MM.1S (cell line): ENCODE measurements around the gene CNRIP1.

Experiments
- DNase-seq: peaks from one replicate; pipeline ENCODE4 v3.0.0-alpha.2; 2015
- H2AFZ ChIP-seq: fragments of 300-600 bp; sonication (generic); 2 replicates; pipeline ENCODE4 v1.6.0; 2016; ENCODE audit warnings: antibody characterized with exemption, low read length
- H3F3A ChIP-seq: fragments of 300-600 bp; sonication (generic); 2 replicates; pipeline ENCODE4 v1.6.1; 2016; ENCODE audit warnings: mild to moderate bottlenecking, antibody characterized with exemption, low read length, moderate library complexity, mixed read lengths; ENCODE audit not compliant: insufficient read depth
- H3K27ac ChIP-seq: fragments of 300-600 bp; sonication (generic); 2 replicates; pipeline ENCODE4 v1.5.1; 2016; ENCODE audit warnings: mild to moderate bottlenecking, low read length
- H3K27me3 ChIP-seq: fragments of 300-600 bp; sonication (generic); replicated peaks from 2 replicates; pipeline ENCODE4 v1.6.0; 2016; ENCODE audit warnings: low read length; ENCODE audit not compliant: insufficient read depth
- H3K36me3 ChIP-seq: fragments of 300-600 bp; sonication (generic); replicated peaks from 2 replicates; pipeline ENCODE4 v1.6.1; 2016; ENCODE audit warnings: mild to moderate bottlenecking, low read length, mixed read lengths; ENCODE audit not compliant: insufficient read depth
- H3K4me1 ChIP-seq: fragments of 300-600 bp; sonication (generic); 2 replicates; pipeline ENCODE4 v1.6.1; 2016; ENCODE audit warnings: low read length, mixed read lengths
- H3K4me2 ChIP-seq: fragments of 300-600 bp; sonication (generic); 2 replicates; pipeline ENCODE4 v1.6.0; 2016; ENCODE audit warnings: low read depth, low read length
- H3K4me3 ChIP-seq: fragments of 300-600 bp; sonication (generic); 2 replicates; pipeline ENCODE4 v1.5.1; 2016; ENCODE audit warnings: low read length, mixed read lengths
- H3K79me2 ChIP-seq: fragments of 300-600 bp; sonication (generic); 2 replicates; pipeline ENCODE4 v1.6.1; 2016; ENCODE audit warnings: mixed run types, low read length, mixed read lengths
- H3K9ac ChIP-seq: fragments of 300-600 bp; sonication (generic); 2 replicates; pipeline ENCODE4 v1.6.1; 2016; ENCODE audit warnings: low read length, mixed read lengths
- H3K9me2 ChIP-seq: fragments of 300-600 bp; sonication (generic); replicated peaks from 2 replicates; pipeline ENCODE4 v1.6.1; 2016; ENCODE audit warnings: mild to moderate bottlenecking, low read length, mixed read lengths; ENCODE audit not compliant: insufficient read depth
- H3K9me3 ChIP-seq: fragments of 300-600 bp; sonication (generic); replicated peaks from 2 replicates; pipeline ENCODE4 v1.6.1; 2016; ENCODE audit warnings: mild to moderate bottlenecking, low read length, mixed read lengths; ENCODE audit not compliant: insufficient read depth
- H4K20me1 ChIP-seq: fragments of 300-600 bp; sonication (generic); 2 replicates; pipeline ENCODE4 v1.6.1; 2016; ENCODE audit warnings: mild to moderate bottlenecking, low read length, moderate library complexity, mixed read lengths; ENCODE audit not compliant: insufficient read depth
- EZH2 ChIP-seq: fragments of 300-600 bp; sonication (generic); optimal IDR thresholded peaks from 2 replicates; pipeline ENCODE3; 2017; ENCODE audit warnings: low read depth, mild to moderate bottlenecking, antibody characterized with exemption, low read length, mixed read lengths
- EZH2phosphoT487 ChIP-seq: fragments of 300-600 bp; sonication (generic); IDR thresholded peaks from 2 replicates; pipeline ENCODE4 v1.6.1; 2018; ENCODE audit warnings: antibody characterized with exemption, low read length
- TF ChIP-seq, protein P1 (sequence below): fragments of 300-600 bp; sonication (generic); IDR thresholded peaks from 2 replicates; pipeline ENCODE4 v1.5.1; 2016; ENCODE audit warnings: antibody characterized with exemption, low read length, mixed read lengths

The CNRIP1 gene

GRCh38 chr2:68342470-68342869 lies 22.7 kb upstream of the CNRIP1 start:
- no peaks in the 10 kb centered on the region for H3K27me3 ChIP-seq
- no peak overlapping the region for H2AFZ ChIP-seq
- H3K9me3 ChIP-seq: no peaks in the 10 kb centered on the region
- H3K27ac ChIP-seq: no peak overlapping the region
- H3K79me2 ChIP-seq: no peaks in the 10 kb centered on the region
- H3K4me1 ChIP-seq: no peaks in the 10 kb centered on the region
- H3K4me2 ChIP-seq: no peak overlapping the region
- TF ChIP-seq EZH2 (no peak), EZH2phosphoT487 (no peak)
- TF ChIP-seq, protein P1, sequence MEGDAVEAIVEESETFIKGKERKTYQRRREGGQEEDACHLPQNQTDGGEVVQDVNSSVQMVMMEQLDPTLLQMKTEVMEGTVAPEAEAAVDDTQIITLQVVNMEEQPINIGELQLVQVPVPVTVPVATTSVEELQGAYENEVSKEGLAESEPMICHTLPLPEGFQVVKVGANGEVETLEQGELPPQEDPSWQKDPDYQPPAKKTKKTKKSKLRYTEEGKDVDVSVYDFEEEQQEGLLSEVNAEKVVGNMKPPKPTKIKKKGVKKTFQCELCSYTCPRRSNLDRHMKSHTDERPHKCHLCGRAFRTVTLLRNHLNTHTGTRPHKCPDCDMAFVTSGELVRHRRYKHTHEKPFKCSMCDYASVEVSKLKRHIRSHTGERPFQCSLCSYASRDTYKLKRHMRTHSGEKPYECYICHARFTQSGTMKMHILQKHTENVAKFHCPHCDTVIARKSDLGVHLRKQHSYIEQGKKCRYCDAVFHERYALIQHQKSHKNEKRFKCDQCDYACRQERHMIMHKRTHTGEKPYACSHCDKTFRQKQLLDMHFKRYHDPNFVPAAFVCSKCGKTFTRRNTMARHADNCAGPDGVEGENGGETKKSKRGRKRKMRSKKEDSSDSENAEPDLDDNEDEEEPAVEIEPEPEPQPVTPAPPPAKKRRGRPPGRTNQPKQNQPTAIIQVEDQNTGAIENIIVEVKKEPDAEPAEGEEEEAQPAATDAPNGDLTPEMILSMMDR: no peak
- H4K20me1 ChIP-seq: no peaks in the 10 kb centered on the region
- no peak for DNase-seq
- H3F3A ChIP-seq: no peaks in the 10 kb centered on the region
- no peak overlapping the region for H3K9ac ChIP-seq
- H3K36me3 ChIP-seq: no peaks in the 10 kb centered on the region
- H3K9me2 ChIP-seq: no peaks in the 10 kb centered on the region
- no peak overlapping the region for H3K4me3 ChIP-seq

DNA sequence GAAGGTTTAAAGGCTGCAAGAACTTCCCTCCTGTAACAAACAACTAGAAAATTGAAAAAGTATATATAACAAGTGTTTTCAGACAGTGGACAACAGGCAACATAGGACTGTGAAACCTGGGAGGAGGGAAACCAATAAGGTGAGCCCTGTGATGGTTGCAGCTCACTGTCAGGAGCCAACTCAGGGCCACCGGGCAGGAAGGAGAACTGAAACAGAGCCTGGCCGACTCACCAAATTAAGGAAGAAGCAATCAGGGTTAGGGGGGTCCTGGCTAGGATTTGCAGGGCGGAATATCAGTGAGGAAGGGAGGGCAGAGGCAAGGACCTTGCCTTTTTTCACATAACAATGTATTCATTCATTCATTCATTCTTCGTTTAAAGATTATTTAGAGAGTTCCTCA lies 21.8 kb upstream of the CNRIP1 start:
- H3K9me2 ChIP-seq: no peaks in the 10 kb centered on the region
- TF ChIP-seq, protein P1: no peak
- TF ChIP-seq EZH2: no peak
- TF ChIP-seq EZH2phosphoT487: no peak
- H3K9ac ChIP-seq: no peak overlapping the region
- H3K4me2 ChIP-seq: no peak overlapping the region
- H3K36me3 ChIP-seq: no peaks in the 10 kb centered on the region
- no peaks in the 10 kb centered on the region for H3F3A ChIP-seq
- H4K20me1 ChIP-seq: no peaks in the 10 kb centered on the region
- H3K27me3 ChIP-seq: no peaks in the 10 kb centered on the region
- H3K4me1 ChIP-seq: no peaks in the 10 kb centered on the region
- no peaks in the 10 kb centered on the region for H3K9me3 ChIP-seq
- H3K4me3 ChIP-seq: no peak overlapping the region
- no peaks in the 10 kb centered on the region for H3K79me2 ChIP-seq
- no peak overlapping the region for H2AFZ ChIP-seq
- H3K27ac ChIP-seq: no peak overlapping the region
- DNase-seq: no peak

DNA sequence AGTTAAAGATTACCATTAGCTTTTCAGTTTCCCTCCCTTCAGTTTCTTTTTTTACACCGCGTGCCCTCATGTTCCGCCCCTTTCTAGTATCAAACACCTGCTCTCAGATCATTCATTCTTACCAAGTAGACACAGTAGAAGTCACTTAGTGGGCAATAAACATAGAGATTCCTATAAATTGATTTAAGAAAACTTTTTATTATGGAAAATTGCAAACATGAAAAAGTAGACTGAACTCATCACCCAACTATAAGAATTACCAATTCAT lies 21.2 kb upstream of the CNRIP1 start:
- H3K27ac ChIP-seq: no peak overlapping the region
- H3F3A ChIP-seq: no peaks in the 10 kb centered on the region
- H3K27me3 ChIP-seq: no peaks in the 10 kb centered on the region
- H3K9me2 ChIP-seq: no peaks in the 10 kb centered on the region
- H3K9ac ChIP-seq: no peak overlapping the region
- H3K36me3 ChIP-seq: no peaks in the 10 kb centered on the region
- H3K79me2 ChIP-seq: no peaks in the 10 kb centered on the region
- no peak overlapping the region for H3K4me3 ChIP-seq
- H3K9me3 ChIP-seq: no peaks in the 10 kb centered on the region
- no peak overlapping the region for H2AFZ ChIP-seq
- TF ChIP-seq, protein P1: no peak
- TF ChIP-seq EZH2: no peak
- TF ChIP-seq EZH2phosphoT487: no peak
- no peak for DNase-seq
- no peak overlapping the region for H3K4me2 ChIP-seq
- no peaks in the 10 kb centered on the region for H4K20me1 ChIP-seq
- no peaks in the 10 kb centered on the region for H3K4me1 ChIP-seq
